Activated CD4-positive, alpha-beta T cell treated with anti-CD3 and anti-CD28 coated beads for 1 hour (primary cell): ENCODE measurements around the gene APBB2.
A peak's percentile ranks its signal among the peaks of the same experiment; 100 is the strongest.
"Not testable (repeated sequence)": the region's sequence is repeated elsewhere in the genome, so short reads cannot be mapped to it uniquely, and the experiment has no call there.

Source experiments
- DNase-seq: peaks from one replicate; pipeline ENCODE4 v3.0.0-alpha.2; 2020

APBB2 gene

DNA sequence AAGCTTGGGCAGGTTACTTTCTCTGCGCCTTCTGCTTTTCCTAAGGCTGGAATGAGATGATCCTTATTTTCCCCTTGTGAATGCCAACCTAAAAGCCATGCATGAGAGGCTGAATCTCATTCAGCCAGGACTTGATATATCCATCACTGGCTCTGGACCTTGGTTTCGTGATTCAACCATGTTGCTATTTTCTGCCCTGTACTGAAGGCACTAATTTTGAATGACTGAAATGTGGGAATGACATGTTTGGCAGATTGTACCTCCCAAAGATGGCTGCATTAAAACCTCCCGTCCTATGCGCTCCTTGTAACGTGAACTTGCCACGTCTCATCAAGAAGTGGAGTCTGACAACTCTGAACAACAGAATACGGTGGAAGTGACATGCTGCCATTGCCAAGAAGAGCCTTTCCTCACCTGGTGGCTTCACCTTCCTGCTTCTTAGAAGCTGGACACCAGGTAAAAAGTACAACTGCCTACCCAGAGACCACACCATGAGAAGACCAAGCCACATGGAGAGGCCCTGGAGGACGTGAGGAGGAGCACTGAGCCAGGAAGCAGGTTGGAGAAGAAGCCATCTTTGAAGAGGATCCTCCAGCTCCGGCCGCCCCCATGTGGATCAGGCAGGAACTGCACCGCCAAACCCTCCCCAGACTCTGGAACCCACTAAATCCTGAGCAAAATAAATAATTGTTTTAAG is 290.1 kb downstream of the APBB2 start:
- peak; percentile 43 for DNase-seq

DNA sequence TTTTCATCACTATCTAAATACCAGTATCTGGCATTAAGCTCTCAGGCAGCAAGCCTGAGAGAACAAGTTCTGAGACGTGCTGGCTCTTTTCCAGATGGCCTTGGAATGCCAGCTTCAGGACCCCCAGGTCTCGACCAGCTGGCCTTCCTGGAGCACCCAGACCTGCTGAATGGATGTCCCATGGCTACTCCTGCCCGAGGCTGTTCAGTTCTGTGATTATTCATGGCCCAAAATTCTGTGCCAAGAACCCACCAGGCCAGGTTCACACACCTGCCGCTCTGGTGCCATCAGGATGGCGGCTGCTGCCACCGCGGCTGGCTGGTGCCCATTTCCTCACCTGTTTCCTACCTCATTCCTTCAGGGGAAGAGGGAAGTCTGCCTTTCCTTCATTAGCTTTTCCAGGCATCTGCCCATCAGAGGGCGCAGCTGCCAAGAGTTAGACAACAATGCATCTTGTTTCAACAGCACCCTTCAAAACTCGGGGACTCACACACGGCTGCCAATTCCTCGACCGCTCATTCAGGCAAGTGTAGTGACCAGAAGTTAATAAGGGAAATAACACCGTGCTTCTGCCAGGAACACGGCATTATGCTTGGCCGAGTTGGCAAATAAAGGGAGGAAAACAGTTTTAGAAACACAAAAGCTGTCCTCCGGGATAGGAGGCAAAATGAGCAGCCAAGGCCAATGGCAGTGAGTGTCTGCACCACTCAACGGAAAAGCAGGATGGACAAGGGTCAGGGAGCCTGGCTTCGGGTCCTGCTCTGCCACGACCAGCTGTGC is 290.8 kb downstream of the APBB2 start:
- no peak for DNase-seq

DNA sequence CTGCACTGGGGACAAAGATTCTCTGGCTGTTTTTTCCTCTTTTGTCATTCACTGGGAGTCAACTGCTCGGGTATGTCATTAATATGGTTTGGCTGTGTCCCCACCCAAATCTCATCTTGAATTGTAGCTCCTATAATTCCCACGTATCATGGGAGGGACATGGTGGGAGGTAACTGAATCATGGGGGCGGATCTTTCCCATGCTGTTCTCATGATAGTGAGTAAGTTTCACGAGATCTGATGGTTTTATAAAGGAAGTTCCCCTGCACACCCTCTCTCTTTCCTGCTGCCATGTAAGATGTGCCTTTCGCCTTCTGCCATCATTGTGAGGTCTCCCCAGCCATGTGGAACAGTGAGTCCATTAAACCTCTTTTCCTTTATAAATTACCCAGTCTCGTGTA is 294.4 kb downstream of the APBB2 start:
- DNase-seq, result not testable (repeated sequence)

DNA sequence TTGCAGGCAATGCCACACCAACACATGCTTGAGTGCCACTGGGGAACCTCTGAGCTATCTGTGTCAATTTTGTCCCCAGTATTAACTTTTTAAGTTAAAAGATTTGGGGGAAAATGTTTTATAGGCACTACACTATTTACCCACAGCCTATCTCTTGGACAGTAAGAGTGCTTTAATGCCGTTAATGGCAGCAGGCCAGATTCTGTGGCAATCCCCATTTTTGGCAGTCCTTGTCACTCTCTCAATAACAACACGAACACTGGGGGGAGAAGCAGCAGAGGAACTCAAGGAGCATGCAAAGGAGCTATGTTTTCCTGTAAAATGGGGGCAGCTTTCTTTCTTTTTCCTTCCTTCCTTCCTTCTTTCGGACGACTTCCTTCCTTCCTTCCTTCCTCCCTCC is 296.0 kb downstream of the APBB2 start:
- no peak for DNase-seq

DNA sequence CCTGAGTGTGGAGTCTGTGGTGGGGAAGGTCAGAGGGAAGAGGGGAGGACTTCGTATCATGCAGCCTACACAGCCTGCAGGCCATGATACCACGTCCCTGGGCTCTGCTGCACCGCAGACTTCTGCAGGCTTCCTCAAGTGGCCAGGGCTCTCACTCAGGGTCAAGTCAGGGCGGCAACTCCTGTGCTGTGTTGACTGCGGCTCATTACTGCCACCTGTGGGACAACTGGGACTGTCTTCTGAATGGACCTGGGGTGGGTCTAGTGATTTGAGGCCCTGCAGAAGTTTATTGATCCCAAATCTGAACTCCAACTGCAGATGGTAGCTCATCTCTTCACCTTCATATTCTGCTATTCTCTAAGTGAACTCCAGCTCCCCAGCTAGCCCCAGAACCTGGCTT is 297.5 kb downstream of the APBB2 start:
- DNase-seq, result no peak

DNA sequence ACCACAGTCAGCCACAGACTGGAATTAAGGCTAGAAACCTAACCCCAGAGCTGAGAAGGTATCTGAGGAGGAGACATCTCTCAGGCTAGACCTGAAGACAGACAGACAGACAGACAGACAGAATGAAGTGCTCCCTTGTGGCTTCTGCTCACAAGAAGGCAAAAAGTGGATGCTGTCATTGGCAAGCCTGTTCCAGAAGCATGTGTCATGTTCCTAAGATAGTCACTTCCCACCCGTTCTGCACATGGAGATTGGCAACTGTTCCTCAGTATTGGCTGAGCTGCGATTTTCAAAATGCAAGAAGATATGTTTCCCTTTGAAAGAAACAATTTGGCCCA is 298.2 kb downstream of the APBB2 start:
- no peak for DNase-seq

DNA sequence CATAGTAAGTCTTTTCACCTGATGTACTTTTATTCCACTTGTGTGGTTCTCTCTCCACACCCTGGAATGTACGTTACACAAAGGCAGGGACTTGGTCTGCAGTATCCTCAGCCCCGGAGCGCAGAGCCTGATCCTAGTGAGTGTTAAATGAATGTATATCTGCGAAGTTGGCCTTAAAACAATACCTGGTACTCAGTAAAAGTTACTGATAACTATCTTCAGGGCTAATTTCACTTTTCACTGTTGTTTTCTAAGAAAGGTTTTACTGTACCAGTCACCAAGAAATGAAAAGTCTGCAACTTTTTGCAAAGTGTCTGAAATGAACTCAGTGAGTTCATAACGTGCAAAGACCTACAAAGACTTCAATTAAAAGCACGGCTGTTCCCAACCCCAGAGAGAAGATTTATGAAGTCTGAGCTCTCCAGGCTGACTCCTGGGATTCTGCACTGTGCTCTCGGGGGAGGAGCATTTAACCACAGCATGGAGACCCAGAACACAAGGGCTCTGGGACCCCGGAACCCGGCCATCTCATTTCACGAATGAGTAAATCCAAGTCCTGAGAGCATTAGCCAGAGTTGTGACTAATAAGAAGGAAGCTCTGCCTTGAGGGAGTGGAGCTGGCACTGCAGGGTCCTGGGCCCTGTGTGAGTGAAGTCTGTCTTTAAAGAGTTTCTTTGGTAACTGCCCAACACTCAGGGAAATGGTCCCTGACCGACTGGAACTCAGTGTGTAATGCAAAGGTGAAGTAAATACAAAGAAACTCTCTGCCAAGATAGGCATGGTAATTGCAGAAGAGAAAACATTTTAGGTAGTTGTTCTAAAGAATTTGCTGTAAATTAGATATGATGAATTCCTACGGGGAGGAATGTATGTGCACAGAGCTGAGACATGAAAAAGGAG is 298.8 kb downstream of the APBB2 start:
- no peak for DNase-seq

DNA sequence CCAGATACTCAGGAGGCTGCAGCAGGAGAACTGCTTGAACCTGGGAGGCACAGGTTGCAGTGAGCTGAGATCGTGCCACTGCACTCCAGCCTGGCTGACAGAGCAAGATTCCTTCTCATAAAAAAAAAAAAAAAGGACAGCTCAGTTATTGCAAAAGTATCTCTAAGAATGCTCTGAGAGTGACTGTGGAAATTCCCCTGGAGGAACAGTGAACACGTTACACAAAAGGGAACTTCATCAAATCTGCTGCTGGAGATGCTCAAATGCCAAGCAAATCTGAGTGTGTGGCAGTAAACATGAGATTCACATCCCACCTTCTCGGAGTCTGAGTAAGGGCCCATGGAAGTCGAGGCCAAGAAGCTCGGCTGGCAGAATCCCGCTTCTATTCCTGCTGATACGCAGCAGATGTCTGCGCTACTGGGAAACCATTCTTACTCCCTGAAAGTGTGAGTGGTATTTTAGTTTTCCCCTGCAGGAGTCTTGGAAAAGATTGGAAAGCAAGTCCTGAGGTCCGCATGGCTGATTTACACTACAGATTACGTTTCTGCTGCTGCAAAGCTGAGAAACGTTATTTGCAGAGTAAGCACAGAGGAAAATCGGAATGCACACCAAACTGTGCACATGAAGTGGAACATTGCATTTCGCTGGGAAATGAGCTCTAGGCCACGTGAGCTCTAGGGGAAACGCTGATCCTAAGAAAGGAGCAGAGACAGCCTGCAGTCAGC is 301.7 kb downstream of the APBB2 start:
- no peak for DNase-seq

DNA sequence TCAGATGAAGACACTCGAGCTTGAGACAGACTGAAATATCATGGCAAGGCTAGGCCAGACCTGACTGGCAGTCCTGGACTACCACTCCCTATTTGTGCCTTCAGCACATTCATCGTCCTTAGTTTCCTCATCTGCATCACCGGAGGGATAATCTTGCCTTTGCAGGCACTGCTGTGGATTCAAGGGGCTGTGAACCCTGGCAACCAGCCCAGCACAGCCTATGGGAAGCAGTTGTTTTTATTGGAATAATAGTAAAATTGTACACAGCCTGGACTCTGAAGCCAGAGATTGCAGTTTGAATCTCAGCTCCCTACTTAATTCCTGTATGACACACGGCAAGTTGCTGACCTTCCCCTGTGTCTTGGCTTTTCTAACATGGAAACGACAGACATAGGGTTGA is 303.6 kb downstream of the APBB2 start:
- no peak for DNase-seq

DNA sequence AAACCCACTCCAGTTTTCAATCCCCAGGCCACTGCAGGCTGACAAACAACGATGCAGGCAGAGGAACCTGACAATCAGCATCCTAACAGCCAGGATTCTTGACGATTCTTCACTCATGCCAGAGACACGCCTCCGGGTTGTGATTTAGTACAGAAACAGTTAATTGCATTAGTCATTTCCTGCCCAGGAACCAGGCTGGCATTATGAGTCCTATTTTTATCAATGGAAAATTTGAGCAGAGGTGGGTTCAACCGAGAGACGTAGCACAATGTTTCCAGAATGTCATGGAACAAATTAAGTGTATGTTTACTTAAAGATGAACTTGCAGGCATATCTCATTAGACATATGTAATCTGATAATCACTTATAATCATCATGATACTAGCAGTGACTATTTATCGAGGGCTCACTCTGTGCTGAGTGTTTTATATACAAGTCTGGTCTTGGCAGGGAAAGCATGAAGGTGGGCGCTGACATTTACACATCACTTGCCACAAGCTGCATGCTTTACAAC is 304.9 kb downstream of the APBB2 start:
- no peak for DNase-seq

DNA sequence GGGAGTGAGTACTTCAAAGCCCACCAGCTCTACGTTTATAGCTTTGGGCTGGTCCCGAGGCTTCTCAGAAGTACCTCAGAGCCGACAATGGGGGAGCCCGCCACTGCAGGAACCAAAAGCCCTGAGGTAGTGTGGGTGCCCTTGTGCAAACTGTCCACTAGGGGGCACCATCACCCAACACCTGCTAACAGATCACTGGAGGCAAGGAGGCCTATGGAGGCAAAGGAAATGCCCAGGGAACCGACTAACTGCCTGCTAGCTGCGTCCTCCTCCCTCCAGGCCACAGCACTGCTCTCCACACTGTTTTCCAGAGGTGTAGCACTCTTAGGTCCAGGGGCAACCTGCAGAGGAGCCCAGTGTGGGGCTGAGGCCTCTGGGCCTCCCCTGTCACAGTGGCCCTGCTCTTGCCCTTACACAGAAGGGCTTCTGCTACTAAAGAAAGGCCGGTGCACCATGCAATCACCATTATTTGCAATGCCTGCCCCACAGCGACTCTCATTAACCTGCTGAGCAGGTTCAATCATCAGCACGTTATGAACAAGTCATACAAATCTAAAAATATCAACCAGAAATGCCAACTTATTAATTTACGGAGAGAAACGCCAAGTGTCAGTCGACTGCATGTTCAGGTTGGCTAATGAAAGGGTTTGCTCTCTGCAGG is 305.5 kb downstream of the APBB2 start:
- peak; percentile 40 for DNase-seq

DNA sequence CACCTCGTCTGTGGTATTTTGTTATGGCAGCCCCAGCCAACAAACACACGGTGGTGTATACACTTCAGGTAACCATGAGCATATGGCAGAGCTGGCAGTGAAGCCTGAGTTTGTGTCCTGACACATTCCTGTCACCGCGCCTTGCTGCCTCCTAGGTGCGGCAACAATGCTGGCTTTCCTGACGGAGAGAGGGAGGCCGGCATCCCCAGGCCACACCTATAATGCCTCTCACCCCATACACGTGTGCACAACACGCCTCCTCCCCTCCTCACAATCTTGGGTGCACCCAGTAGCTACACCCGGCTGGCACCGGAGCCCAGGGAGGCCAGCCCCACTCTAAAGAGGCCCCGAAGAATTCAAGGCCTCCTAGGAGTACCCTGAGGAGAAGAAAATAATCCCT is 306.0 kb downstream of the APBB2 start:
- DNase-seq, result no peak

DNA sequence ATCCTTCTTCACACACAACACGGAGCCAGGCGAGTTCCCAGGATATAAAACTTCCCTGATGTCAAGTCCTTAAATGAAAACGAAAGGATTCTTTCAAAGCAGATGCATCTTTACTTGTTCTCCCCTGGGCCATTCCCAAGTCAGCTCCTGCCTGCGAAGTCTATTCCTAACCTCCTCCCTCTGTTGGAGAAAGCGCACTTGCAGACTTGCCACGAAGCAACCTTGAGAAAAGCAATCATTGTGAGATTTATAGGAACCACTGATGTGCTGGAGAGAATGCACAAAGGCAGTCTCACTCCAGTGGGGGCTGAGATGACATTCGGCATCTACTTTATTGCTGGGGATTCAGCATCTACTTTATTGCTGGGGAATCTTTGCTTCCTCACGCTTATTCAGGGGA is 308.9 kb downstream of the APBB2 start:
- no peak for DNase-seq

DNA sequence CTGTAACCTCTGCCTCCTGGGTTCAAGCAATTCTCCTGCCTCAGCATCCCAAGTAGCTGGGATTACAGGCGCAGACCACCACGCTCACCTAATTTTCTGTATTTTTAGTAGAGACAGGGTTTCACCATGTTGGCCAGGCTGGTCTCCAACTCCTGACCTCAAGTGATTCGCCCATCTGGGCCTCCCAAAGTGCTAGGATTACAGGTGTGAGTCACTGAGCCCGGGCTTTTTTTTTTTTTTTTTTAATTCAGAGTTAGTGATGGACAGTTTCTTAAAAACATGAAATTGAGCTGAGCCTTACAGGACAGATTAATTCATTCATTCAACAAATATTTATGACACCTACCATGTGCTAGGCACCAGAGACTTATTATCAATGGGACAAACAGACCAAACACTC is 313.8 kb downstream of the APBB2 start:
- DNase-seq, result not testable (repeated sequence)

DNA sequence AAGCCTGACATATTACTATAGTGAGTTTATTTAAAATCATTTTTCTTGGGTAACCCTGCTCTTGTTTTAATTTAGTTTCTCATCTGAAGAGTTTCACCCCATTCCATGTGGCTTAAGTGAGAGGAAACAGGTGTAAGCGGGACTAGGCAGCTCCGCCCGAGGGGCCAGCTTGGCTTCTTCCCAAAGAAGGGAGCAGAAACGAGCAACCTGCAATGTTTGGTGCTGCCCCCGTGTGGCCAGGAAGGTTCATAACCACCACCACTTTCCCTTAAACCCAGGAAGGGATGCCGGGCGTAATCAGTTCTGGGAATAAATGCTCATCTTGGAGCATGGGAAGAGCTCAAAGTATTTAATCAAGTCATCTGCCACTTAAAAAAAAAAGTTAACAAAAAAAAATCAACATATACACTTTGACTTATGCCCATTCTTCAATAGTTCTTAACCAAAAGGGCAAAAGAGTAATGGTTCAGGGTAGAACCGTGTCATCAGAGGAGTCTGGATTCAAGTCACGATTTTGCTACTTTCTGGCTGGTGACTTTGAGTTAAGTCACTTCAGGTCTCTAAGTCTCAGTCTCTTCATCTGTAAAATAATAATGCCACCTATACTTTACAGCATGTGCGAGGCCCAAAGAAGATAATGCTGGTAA is 316.7 kb downstream of the APBB2 start:
- DNase-seq, result peak; percentile 42

DNA sequence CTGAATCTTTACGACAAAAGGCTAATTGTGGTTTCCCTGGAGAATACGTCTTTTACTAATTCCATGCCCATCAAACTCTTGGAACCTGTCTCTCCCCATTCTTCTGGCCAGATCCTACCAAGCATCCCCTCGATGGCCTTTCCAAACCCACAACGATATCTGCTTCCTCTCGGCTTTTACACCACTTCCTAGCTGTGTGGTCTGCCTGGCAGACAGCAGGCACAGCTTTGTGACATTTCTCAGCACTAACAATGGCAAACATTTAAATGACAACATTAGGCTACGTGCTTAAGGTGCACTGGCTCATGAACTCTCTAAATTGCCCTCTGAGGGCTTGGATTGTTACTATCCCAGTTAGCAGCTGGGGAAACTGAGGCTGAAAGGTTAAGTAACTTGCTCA is 323.6 kb downstream of the APBB2 start:
- DNase-seq, result no peak

DNA sequence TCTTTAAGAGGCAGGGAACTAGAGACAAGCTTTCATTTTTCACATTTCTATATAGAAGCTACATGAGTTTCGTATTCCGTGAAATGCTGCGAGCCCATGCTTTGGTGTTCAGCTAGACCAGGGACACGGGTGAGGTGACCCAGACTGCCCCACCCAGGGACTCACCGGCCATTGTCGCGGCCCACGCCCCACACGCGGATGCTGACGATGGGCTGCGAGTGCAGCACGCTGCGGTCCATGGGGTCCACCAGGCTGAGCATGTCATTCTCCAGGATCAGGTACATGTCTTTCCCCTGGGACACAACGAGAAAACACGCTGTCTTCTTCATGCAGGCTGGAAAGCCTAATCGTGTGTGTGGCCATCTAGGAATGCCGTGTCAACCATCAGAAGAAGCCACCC is 324.1 kb downstream of the APBB2 start:
- DNase-seq, result no peak

DNA sequence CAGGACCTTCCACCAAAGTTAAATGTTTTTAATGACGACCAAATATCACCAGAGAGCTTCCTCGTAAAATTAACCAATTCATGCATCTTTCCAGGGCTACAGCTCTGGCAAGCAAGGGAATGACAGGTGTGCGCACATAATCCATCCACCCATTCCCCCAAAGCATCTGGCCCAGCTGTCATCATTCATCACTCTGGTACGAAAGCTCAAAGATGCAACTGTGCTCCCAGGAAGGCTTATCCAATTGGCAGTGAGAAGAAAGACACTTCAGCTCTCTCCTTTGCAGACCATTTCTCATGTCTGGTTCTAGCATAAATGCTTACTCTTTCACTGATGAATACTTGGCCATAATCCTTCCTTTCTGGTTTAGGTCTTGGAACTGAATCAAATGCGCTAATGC is 325.4 kb downstream of the APBB2 start:
- DNase-seq, result no peak

DNA sequence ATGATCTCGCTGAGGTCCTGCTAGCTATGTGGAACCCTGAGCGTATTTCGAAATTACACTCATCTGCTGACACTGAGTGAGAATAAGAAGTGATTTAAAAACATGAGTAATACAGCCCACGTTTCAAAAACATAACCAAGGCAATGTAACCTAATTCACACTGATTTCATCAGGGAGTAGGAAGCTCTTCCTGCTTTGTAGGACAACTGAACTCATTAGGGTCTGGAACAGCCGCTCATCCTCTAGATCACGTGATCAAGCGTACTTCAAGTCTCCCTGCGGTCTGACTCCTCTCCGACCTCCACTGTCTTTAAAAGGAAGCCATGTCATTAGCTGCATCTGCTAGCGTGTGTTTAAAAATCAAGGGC is 326.6 kb downstream of the APBB2 start:
- no peak for DNase-seq

DNA sequence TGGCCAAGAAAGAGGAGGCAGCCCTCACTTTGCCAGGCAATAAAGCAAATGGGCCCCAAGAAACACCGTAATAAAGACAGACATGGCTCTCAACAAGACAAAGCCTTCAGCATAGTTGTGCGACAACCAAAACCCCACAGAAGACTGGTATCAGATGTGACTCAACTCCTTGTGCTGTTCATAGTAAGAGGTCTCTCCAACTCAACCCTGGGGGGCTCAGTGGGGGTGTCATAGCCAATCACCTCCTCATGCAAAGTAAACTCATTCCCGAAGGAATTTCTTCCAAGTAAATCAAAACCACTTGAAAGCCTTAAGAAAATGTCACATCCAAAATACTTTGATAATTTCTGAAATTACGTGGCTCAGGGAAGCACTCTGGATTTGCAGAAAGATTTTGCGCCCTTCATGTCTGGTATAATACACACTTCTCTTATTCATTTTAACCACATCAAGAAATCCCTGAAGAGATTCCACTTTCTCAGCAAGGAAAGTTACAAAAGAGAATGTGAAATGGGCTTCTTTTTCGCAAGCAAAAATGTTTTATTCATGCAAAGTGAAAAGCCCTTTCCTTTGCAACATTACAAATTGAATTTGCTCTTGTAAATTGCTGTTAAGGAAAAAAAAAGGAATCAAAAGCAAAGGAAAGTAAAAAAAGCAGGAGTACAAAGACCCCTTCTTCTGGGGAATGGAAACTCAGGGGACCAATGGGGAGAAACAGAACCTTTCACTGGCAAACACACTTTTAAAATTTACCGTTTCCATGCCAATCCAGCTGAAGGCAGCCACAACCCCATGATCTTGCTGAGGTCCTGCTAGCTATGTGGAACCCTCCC is 327.2 kb downstream of the APBB2 start:
- no peak for DNase-seq

DNA sequence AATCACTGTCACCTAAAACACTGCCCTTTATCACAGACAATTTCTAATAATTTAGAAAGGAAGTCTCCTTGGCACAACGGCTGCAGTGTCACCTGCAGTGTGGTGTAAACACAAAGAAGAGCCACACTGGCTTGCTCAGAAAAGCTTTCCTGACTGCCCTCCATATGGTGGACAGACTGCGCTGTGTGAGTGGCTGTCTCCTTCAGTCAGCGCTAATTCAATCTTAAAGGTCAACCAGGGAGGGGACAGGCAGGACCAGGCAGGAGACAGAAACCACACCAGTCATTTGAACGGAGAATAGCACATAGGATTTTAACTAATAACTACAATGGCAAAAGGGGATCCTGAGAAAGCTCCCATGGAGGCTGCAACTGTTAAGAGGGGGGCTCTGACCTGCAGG is 332.5 kb downstream of the APBB2 start:
- no peak for DNase-seq
